K562 (cell line): ENCODE results near the gene YAF2.

Source experiments
- CTCF ChIP-seq, 3 experiments: IDR thresholded peaks in 2 of 3; conservative IDR thresholded peaks in 1 of 3; 2 replicates each; pipeline ENCODE4 v1.5.1; 2011 to 2012; ENCODE audit warnings: low read length in 3 of 3, mild to moderate bottlenecking in 3 of 3, control low read depth in 2 of 3, improper control_type of control experiment in 1 of 3, inconsistent platforms in 1 of 3, low read depth in 1 of 3, mixed read lengths in 1 of 3, moderate library complexity in 1 of 3; ENCODE audit not compliant: insufficient read depth in 2 of 3
- GABPA ChIP-seq: fragments of 200-800 bp; sonication (Bioruptor generic); conservative IDR thresholded peaks from 2 replicates; pipeline ENCODE4 v1.6.1; 2016; ENCODE audit warnings: low read depth, missing genetic modification characterization, missing compliant biosample characterization
- MTA2 ChIP-seq: fragments of 450-650 bp; IDR thresholded peaks from 2 replicates; pipeline ENCODE4 v1.6.1; 2016; ENCODE audit warnings: low read depth
- NR1H2 ChIP-seq: sonication (generic); formaldehyde crosslinking; IDR thresholded peaks from 2 replicates; pipeline ENCODE4 v1.4.0; 2020; ENCODE audit warnings: mild to moderate bottlenecking, missing genetic modification reagents
- U2AF1 ChIP-seq: fragments of 200-400 bp; formaldehyde crosslinking; optimal IDR thresholded peaks from 2 replicates; pipeline ENCODE3; 2017; ENCODE audit warnings: mild to moderate bottlenecking, low read depth, low read length, moderate library complexity

GRCh38 chr12:42192258-42192657, 45.8 kb downstream of the YAF2 start:
- TF ChIP-seq U2AF1 (no peak), GABPA (no peak), NR1H2 (CRISPR knock-in tag) (no peak), MTA2 (no peak), CTCF (IDR thresholded peaks at IDR 0.05 in 2 of 3, conservative IDR thresholded peaks at IDR 0.05 in 1 of 3; ENCODE audit: insufficient read depth in 2 of 3, low read depth in 1 of 3, low read length in 3 of 3) (no peak)
